ENCODE data around the gene SLF1. TPM values are rescaled to one million over a fixed set of nuclear protein-coding genes. Genes with fewer than 3 reads are reported as not detected.

Gene SLF1
- total RNA-seq, 1 experiment from 2014 or later, result 93.9 TPM

GRCh38 chr5:94661086-94661485, 42.6 kb downstream of the SLF1 start:
- no peak for DNase-seq (ENCODE audit: low spot score)

GRCh38 chr5:94667937-94668336, 49.5 kb downstream of the SLF1 start:
- no peak for DNase-seq (ENCODE audit: low spot score)

- no peak for DNase-seq (ENCODE audit: low spot score)
Measured at GRCh38 chr5:94670726-94671125, 52.3 kb downstream of the SLF1 start.

- DNase-seq (ENCODE audit: low spot score), result no peak
Measured at GRCh38 chr5:94672746-94673145, 54.3 kb downstream of the SLF1 start.

- peak; percentile 18 for DNase-seq (ENCODE audit: low spot score)
Measured at GRCh38 chr5:94674490-94675382, 56.3 kb downstream of the SLF1 start.

GRCh38 chr5:94675965-94676618, 57.6 kb downstream of the SLF1 start:
- no peak for DNase-seq (ENCODE audit: low spot score)

- no peak for DNase-seq (ENCODE audit: low spot score)
Measured at GRCh38 chr5:94682814-94683520, 64.5 kb downstream of the SLF1 start.

GRCh38 chr5:94689908-94690307, 71.4 kb downstream of the SLF1 start:
- no peak for DNase-seq (ENCODE audit: low spot score)

GRCh38 chr5:94690778-94691177, 72.3 kb downstream of the SLF1 start:
- DNase-seq (ENCODE audit: low spot score), result no peak

GRCh38 chr5:94691291-94691690, 72.8 kb downstream of the SLF1 start:
- no peak for DNase-seq (ENCODE audit: low spot score)

GRCh38 chr5:94691949-94692348, 73.5 kb downstream of the SLF1 start:
- DNase-seq (ENCODE audit: low spot score), result peak; percentile 11

- no peak for DNase-seq (ENCODE audit: low spot score)
Measured at GRCh38 chr5:94692581-94692980, 74.1 kb downstream of the SLF1 start.

GRCh38 chr5:94693043-94693822, 74.8 kb downstream of the SLF1 start:
- peak; percentile 90 for DNase-seq (ENCODE audit: low spot score)

- no peak for DNase-seq (ENCODE audit: low spot score)
Measured at GRCh38 chr5:94693845-94694370, 75.4 kb downstream of the SLF1 start.

GRCh38 chr5:94694671-94695070, 76.2 kb downstream of the SLF1 start:
- DNase-seq (ENCODE audit: low spot score), result no peak

- DNase-seq (ENCODE audit: low spot score), result no peak
Measured at GRCh38 chr5:94698197-94698596, 79.7 kb downstream of the SLF1 start.

GRCh38 chr5:94699562-94699961, 81.1 kb downstream of the SLF1 start:
- no peak for DNase-seq (ENCODE audit: low spot score)

- no peak for DNase-seq (ENCODE audit: low spot score)
Measured at GRCh38 chr5:94700592-94700991, 82.1 kb downstream of the SLF1 start.

- no peak for DNase-seq (ENCODE audit: low spot score)
Measured at GRCh38 chr5:94702729-94703128, 84.3 kb downstream of the SLF1 start.

GRCh38 chr5:94705427-94705826, 87.0 kb downstream of the SLF1 start:
- no peak for DNase-seq (ENCODE audit: low spot score)

GRCh38 chr5:94707359-94707758, 88.9 kb downstream of the SLF1 start:
- no peak for DNase-seq (ENCODE audit: low spot score)
